Measurements from ENCODE around the gene VAV3. TPM values are rescaled to one million over a fixed set of nuclear protein-coding genes. Genes with fewer than 3 reads are reported as not detected.

Gene VAV3
- total RNA-seq, 2 experiments from 2014 or later = 2.3 to 8.3 TPM

DNA sequence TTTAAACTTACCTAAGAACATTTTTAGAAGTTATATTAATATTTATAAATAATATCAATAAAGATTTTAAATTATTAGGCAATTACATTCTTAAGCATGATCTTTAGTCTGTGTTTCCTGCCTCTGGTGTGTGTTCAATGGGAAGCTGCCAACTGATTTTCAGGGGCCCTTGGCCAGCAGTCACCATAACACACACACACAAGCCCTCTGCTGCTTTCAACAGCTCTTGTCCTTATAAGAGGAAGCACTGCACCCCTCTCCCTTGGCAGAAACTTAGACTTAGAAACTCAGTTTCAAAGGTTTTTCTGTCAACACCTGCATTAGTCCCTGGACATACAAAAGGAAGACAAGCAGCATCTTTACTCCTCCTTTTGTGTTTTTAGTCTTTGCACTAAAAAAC is 81.4 kb downstream of the VAV3 start:
- intact Hi-C loops (cut with micrococcal nuclease; ENCODE audit: unreplicated experiment) = loop anchor here (5.0 kb wide), 1 partner anchor 54 kb away; no protein-coding TSS in a partner anchor
- Histone ChIP-seq H4K20me1 (ENCODE audit: insufficient read depth, low read length) (no peaks in the 10 kb centered on the region), H3K9me3 (ENCODE audit: low read length) (no peaks in the 10 kb centered on the region), H3K79me2 (ENCODE audit: insufficient read depth, low read depth, low read length) (no peaks in the 10 kb centered on the region), H3K27ac (ENCODE audit: low read depth, low read length, poor library complexity, severe bottlenecking) (no peak overlapping the region), H3K4me3 (ENCODE audit: low read depth, low read length, poor library complexity, severe bottlenecking) (no peak overlapping the region), H2AFZ (ENCODE audit: low read length) (no peak overlapping the region), H3K4me1 (ENCODE audit: insufficient read depth, low read length, poor library complexity, severe bottlenecking) (no peaks in the 10 kb centered on the region), H3K9me2 (ENCODE audit: insufficient read depth, low read length) (no peaks in the 10 kb centered on the region), H3K36me3 (ENCODE audit: insufficient read depth, low read length) (no peaks in the 10 kb centered on the region), H3K4me2 (ENCODE audit: low read length) (no peak overlapping the region)
- BruUV-seq (replicated peaks) = no TSS peak
- CTCF ChIA-PET (ENCODE audit: unreplicated experiment) = no interaction called here
- TF ChIP-seq EZH2phosphoT487 (IDR thresholded peaks at IDR 0.05; ENCODE audit: borderline replicate concordance, low read depth, low read length) = no peak
- TF ChIP-seq, protein P1, sequence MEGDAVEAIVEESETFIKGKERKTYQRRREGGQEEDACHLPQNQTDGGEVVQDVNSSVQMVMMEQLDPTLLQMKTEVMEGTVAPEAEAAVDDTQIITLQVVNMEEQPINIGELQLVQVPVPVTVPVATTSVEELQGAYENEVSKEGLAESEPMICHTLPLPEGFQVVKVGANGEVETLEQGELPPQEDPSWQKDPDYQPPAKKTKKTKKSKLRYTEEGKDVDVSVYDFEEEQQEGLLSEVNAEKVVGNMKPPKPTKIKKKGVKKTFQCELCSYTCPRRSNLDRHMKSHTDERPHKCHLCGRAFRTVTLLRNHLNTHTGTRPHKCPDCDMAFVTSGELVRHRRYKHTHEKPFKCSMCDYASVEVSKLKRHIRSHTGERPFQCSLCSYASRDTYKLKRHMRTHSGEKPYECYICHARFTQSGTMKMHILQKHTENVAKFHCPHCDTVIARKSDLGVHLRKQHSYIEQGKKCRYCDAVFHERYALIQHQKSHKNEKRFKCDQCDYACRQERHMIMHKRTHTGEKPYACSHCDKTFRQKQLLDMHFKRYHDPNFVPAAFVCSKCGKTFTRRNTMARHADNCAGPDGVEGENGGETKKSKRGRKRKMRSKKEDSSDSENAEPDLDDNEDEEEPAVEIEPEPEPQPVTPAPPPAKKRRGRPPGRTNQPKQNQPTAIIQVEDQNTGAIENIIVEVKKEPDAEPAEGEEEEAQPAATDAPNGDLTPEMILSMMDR (conservative IDR thresholded peaks at IDR 0.05; ENCODE audit: low read length) = no peak
- no peak for DNase-seq (ENCODE audit: low spot score)
- POLR2A ChIA-PET = interaction anchor here (0.6 to 1.8 kb wide), 7 partner anchors 9 to 676 kb away, joined by 3 to 8 read pairs (median 5); no protein-coding TSS in a partner anchor

DNA sequence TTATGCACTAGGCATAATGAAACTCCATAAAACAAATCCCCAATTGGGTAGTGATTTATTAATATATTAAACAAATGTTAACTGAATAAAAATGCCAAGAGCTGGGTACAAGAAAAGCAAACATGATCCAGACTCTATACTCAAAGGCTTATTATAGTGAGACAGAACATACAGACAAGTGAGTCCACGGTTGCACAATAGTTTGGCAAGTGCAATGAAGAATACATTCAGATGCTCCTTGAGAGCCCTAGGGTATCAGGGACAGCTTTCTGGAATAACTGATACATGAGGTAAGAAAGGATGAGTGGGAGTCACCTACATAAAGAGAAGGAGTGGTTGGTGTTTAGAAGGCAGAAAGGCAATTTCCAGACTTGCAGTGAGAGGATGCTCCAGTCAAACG is 85.1 kb downstream of the VAV3 start:
- ChIA-PET CTCF (ENCODE audit: unreplicated experiment) (no interaction called here), POLR2A (interaction anchor here (0.7 to 0.9 kb wide), 3 partner anchors 9 to 112 kb away, joined by 3 to 4 read pairs (median 3); no protein-coding TSS in a partner anchor)

DNA sequence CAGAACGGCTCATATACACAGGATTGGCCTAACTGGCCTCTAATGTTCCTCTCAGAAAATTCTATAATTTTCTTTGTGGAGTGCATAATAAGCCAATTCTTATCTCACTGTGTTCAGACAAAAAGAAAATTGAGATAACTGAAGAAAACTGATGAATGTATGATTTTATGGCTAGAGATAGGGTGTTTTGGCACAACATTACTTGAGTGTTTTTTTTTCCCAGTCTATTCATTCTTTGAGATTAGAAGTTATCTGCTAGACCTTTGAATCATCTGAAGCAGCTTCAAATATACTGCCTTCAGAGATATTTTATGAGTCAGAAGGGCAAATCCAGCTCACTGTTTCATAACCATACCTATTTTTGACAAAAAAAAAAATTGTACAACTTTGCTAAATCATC is 85.6 kb downstream of the VAV3 start:
- H3K79me2 ChIP-seq (ENCODE audit: insufficient read depth, low read depth, low read length) = no peaks in the 10 kb centered on the region
- CTCF ChIA-PET (ENCODE audit: unreplicated experiment) = no interaction called here

More for the DNA sequence above, 85.1 kb downstream of the VAV3 start:
- no peak for DNase-seq (ENCODE audit: low spot score)
- Histone ChIP-seq H4K20me1 (ENCODE audit: insufficient read depth, low read length) (no peaks in the 10 kb centered on the region), H3K36me3 (ENCODE audit: insufficient read depth, low read length) (no peaks in the 10 kb centered on the region), H3K4me2 (ENCODE audit: low read length) (no peak overlapping the region), H3K79me2 (ENCODE audit: insufficient read depth, low read depth, low read length) (no peaks in the 10 kb centered on the region), H3K4me1 (ENCODE audit: insufficient read depth, low read length, poor library complexity, severe bottlenecking) (peaks cover 21% of the 10 kb centered on the region), H3K4me3 (ENCODE audit: low read depth, low read length, poor library complexity, severe bottlenecking) (no peak overlapping the region), H3K27ac (ENCODE audit: low read depth, low read length, poor library complexity, severe bottlenecking) (no peak overlapping the region), H2AFZ (ENCODE audit: low read length) (no peak overlapping the region), H3K9me2 (ENCODE audit: insufficient read depth, low read length) (no peaks in the 10 kb centered on the region), H3K9me3 (ENCODE audit: low read length) (no peaks in the 10 kb centered on the region; the same call in 1 of the 2 replicates)
- intact Hi-C loops (cut with micrococcal nuclease; ENCODE audit: unreplicated experiment) = loop anchor here (5.0 kb wide), 4 partner anchors 38 to 93 kb away; no protein-coding TSS in a partner anchor
- TF ChIP-seq EZH2phosphoT487 (IDR thresholded peaks at IDR 0.05; ENCODE audit: borderline replicate concordance, low read depth, low read length) = no peak
- TF ChIP-seq, protein P1 (conservative IDR thresholded peaks at IDR 0.05; ENCODE audit: low read length) = no peak
- BruUV-seq (replicated peaks) = no TSS peak

More for the DNA sequence above, 85.6 kb downstream of the VAV3 start:
- Histone ChIP-seq H3K4me3 (ENCODE audit: low read depth, low read length, poor library complexity, severe bottlenecking) (no peak overlapping the region), H3K36me3 (ENCODE audit: insufficient read depth, low read length) (no peaks in the 10 kb centered on the region), H2AFZ (ENCODE audit: low read length) (no peak overlapping the region), H3K9me3 (ENCODE audit: low read length) (no peaks in the 10 kb centered on the region; the same call in 1 of the 2 replicates), H3K4me1 (ENCODE audit: insufficient read depth, low read length, poor library complexity, severe bottlenecking) (peaks cover 24% of the 10 kb centered on the region), H4K20me1 (ENCODE audit: insufficient read depth, low read length) (no peaks in the 10 kb centered on the region), H3K9me2 (ENCODE audit: insufficient read depth, low read length) (no peaks in the 10 kb centered on the region), H3K4me2 (ENCODE audit: low read length) (no peak overlapping the region), H3K27ac (ENCODE audit: low read depth, low read length, poor library complexity, severe bottlenecking) (no peak overlapping the region)
- no TSS peak for BruUV-seq (replicated peaks)
- intact Hi-C loops (cut with micrococcal nuclease; ENCODE audit: unreplicated experiment) = loop anchor here (5.0 kb wide), 3 partner anchors 37 to 92 kb away; no protein-coding TSS in a partner anchor
- DNase-seq (ENCODE audit: low spot score) = no peak
- POLR2A ChIA-PET = interaction anchor here (0.7 to 0.9 kb wide), 3 partner anchors 8 to 112 kb away, joined by 3 to 4 read pairs (median 3); no protein-coding TSS in a partner anchor
- TF ChIP-seq, protein P1 (conservative IDR thresholded peaks at IDR 0.05; ENCODE audit: low read length) = no peak
- no peak for TF ChIP-seq EZH2phosphoT487 (IDR thresholded peaks at IDR 0.05; ENCODE audit: borderline replicate concordance, low read depth, low read length)

All from OCI-LY7 (cell line).